Islet precursor cell (in vitro differentiated cells): ENCODE measurements around the gene LCN12.
"Not testable (repeated sequence)": the region's sequence is repeated elsewhere in the genome, so short reads cannot be mapped to it uniquely, and the experiment has no call there.

Source experiments
- DNase-seq: peaks from one replicate; pipeline ENCODE4 v3.0.0-alpha.2; 2018

Gene LCN12

GRCh38 chr9:136991993-136992818 lies 40.1 kb downstream of the LCN12 start, which contains the start of gene PAXX:
PAXX (plus strand) TSS chr9:136992422; CDS start chr9:136992444, 22 bp downstream.
- peak; percentile 93 for DNase-seq

DNA sequence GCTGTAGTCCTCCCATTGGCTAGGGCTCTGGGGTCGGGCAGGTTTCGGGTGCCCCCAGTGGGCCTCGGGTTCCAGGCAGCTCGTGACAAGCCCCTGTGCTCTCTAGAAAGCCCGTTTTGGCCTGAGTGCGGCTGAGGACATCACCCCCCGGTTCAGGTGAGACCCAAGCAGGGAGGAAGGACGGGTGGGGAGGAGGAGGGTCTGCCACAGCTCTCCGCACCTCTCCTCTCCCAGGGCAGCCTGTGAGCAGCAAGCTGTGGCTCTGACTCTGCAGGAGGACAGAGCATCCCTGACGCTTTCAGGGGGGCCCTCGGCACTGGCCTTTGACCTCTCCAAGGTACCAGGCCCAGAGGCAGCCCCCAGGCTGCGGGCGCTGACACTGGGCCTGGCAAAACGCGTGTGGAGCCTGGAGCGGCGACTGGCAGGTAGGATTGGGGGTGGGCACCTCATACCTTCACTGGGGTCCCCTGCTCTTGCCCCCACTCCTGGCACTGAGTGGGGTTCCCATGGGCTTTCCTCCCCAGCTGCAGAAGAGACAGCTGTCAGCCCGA lies 40.8 kb downstream of the LCN12 start:
- no peak for DNase-seq

- DNase-seq: no peak
Measured at GRCh38 chr9:136994180-136994887, 42.3 kb downstream of the LCN12 start.

- DNase-seq: no peak
Measured at GRCh38 chr9:136994888-136995230, 42.8 kb downstream of the LCN12 start.

- DNase-seq: no peak
Measured at GRCh38 chr9:136995362-136995761, 43.3 kb downstream of the LCN12 start.

DNA sequence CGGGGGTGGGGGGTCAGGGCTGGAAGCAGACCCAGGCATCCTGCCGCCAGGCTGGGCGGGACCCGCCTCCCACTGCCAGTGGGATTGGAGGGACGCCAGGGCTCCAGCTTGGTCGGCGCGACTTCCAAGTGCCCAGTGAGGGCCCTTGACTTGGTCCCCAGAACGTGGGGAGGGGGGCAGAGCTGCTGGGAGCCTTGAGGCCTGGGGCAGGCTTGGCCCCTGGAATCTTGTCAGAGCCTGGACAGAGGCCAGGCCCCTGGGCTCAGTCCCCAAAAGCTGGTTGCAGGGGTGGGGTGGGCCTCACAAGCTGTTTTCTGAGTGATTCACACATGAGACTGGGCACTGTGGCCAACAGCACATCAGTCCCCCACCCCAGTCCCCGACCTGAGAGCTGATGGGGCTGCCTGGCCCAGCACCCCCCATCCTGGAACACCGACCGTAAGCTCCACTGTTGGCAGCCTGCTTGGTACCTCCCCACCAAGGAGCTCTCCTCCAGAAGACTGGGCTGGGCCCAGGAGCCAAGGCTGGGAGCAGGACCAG lies 43.8 kb downstream of the LCN12 start:
- no peak for DNase-seq

- peak; percentile 87 for DNase-seq
Measured at GRCh38 chr9:136996361-136997292, 44.6 kb downstream of the LCN12 start, which contains the start of gene CLIC3. CLIC3 (minus strand) TSS chr9:136996568; CDS start chr9:136996543, 25 bp downstream.

DNA sequence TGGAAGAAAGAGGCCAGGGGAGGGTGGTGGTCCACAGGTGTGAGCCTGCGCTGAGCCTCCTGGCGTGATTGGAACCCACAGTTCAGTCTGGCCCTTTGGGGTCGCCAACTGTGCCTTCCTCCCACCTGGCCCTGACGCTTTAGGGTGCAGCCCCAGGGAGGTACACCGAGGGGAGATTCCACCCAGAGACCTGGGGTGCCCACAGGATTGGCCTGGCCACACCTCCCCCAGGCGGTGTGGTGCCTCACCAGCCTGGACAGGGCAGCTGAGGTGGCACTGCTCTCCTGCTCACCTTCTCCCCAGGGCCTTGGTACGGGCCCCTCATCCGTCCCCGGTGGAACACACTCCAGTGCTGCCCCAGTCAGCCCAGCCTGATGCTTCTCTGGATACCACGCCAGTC lies 45.3 kb downstream of the LCN12 start:
- no peak for DNase-seq

DNA sequence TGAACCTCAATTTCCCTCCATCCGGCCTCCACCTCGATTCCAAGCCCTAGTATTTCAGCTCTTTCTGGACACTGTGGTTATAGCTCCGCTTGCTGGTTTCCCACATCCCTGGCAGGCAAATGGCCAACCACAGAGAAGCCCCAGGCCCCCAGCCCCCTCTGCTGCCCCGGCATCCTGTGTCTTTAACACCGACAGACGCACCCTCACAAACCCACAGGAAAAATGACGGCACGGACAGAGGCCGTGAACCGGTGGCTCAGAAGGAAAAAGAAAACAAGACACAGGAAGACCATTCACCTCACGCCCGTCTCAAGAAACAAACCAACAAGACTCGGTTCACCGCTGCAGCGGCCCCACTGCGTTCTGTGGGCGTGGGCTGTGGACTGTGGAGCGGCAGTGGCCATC lies 45.8 kb downstream of the LCN12 start:
- no peak for DNase-seq

- no peak for DNase-seq
Measured at GRCh38 chr9:137000177-137000930, 48.3 kb downstream of the LCN12 start.

DNA sequence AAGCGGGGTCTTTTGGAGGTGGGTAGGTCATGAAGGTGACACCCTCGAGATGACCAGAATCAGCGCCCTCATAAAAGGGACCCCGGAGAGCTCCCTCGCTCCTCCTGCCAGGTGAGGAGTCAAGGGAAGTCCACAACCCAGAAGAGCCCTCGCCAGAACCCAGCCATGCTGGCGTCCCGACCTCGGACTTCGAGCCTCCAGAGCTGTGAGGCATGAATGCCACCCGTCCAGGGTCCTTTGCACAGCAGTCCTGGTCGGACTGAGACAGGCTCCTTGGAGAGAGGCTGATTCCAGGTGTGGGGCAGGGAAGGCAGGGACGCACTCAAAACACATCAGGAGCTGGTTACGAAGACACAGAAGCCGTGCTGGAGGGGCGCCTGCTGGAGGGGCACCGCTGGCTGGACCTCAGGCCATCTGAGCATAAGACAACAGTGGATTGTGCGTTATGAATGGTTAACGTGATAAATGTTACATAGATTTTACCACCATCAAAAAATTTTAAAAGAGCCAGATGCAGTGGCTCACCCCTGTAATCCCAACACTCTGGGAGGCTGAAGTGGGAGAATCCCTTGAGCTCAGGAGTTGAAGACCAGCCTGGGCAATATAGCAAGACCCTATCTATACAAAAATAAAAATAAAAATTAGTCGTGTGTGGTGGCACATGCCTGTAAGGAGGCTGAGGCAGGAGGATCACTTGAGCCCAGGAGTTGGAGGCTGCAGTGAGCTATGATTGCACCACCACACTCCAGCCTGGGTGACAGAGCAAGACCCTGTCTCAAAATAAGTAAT lies 50.0 kb downstream of the LCN12 start:
- DNase-seq: no peak

DNA sequence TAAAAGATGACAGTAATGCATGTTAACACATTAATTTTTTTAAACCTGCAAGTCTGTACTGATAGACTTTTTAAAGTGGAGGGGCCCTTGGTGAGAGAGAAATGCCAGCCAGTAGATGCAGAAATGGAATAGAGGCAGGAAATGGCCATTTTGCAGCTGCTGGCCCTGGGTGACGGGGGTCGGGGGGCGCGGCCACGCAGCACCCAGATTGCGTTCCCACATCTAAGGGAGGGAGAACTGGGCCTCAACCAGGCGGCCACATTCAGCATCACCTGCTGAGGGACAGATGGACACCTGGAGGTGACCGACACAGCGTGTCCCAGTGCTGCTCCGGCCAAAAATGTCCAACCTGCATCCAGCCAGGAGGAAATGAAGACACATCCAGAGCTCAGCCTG lies 50.6 kb downstream of the LCN12 start:
- DNase-seq: no peak

DNA sequence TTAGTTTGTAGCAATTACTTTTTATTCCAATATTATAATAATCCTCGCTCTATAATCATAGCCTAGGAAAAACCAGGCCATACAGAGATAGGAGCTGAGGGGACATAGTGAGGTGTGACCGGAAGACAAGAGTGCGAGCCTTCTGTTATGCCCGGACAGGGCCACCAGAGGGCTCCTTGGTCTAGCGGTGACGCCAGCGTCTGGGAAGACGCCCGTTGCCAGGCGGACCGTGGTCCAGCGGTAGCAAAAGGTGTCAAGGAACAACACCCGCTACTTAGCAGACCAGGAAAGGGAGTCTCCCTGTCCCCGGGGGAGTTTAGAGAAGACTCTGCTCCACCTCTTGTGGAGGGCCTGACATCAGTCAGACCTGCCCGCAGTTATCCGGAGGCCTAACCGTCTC lies 52.2 kb downstream of the LCN12 start:
- DNase-seq: not testable (repeated sequence)
